ENCODE measurements around the gene UTP3.
A peak's percentile ranks its signal among the peaks of the same experiment; 100 is the strongest.
"Not testable (repeated sequence)": the region's sequence is repeated elsewhere in the genome, so short reads cannot be mapped to it uniquely, and the experiment has no call there.

The UTP3 gene

GRCh38 chr4:70735915-70736314 lies 47.6 kb downstream of the UTP3 start:
- peak; percentile 54 for DNase-seq
- Mint-ChIP-seq H3K27ac (peak overlapping the region; percentile 94), H3K4me3 (peak overlapping the region; percentile 59), H3K4me1 (peaks cover 56% of the 10 kb centered on the region)
- not testable (repeated sequence) for H3K9me3 Mint-ChIP-seq, H3K27me3 Mint-ChIP-seq, H3K36me3 Mint-ChIP-seq
- CTCF ChIA-PET, result interaction anchor here (0.6 to 3.3 kb wide), 21 partner anchors 9 to 166 kb away, joined by 3 to 24 read pairs (median 5); partner anchors contain the start of genes MOB1B, RUFY3 and UTP3

- no peaks in the 10 kb centered on the region for H3K9me3 Mint-ChIP-seq
Observed at GRCh38 chr4:70737006-70737405, 48.7 kb downstream of the UTP3 start.

GRCh38 chr4:70737409-70737808 lies 49.1 kb downstream of the UTP3 start:
- Mint-ChIP-seq H3K27me3 (peaks cover 3% of the 10 kb centered on the region), H3K9me3 (no peaks in the 10 kb centered on the region), H3K4me3 (peak overlapping the region; percentile 65), H3K4me1 (peaks cover 57% of the 10 kb centered on the region), H3K27ac (peak overlapping the region; percentile 94), H3K36me3 (peaks cover 3% of the 10 kb centered on the region)
- DNase-seq, result no peak
- CTCF ChIA-PET, result interaction anchor here (0.5 to 2.6 kb wide), 12 partner anchors 8 to 919 kb away, joined by 3 to 12 read pairs (median 4); partner anchors contain the start of genes GRSF1 and MOB1B

More at GRCh38 chr4:70737006-70737405, 48.7 kb downstream of the UTP3 start:
- Mint-ChIP-seq H3K4me3 (peak overlapping the region; percentile 65), H3K4me1 (peaks cover 61% of the 10 kb centered on the region), H3K36me3 (peaks cover 3% of the 10 kb centered on the region), H3K27ac (peak overlapping the region; percentile 94), H3K27me3 (no peaks in the 10 kb centered on the region)
- CTCF ChIA-PET, result interaction anchor here (0.5 to 2.6 kb wide), 14 partner anchors 8 to 919 kb away, joined by 3 to 12 read pairs (median 4); partner anchors contain the start of genes GRSF1 and MOB1B
- no peak for DNase-seq

GRCh38 chr4:70739496-70740337 lies 51.4 kb downstream of the UTP3 start:
- Mint-ChIP-seq H3K9me3 (no peaks in the 10 kb centered on the region), H3K36me3 (peaks cover 3% of the 10 kb centered on the region), H3K27ac (no peak overlapping the region), H3K27me3 (peaks cover 5% of the 10 kb centered on the region), H3K4me3 (no peak overlapping the region), H3K4me1 (peaks cover 40% of the 10 kb centered on the region)
- no peak for DNase-seq
- CTCF ChIA-PET, result interaction anchor here (1.1 kb wide), 2 partner anchors 10 to 88 kb away, joined by 3 to 5 read pairs; no protein-coding TSS in a partner anchor

Data from activated naive CD4-positive, alpha-beta T cell treated with anti-CD3 and anti-CD28 coated beads, Interleukin-2, amount 10 ng/mL, durations not matched to agents 7 days and 5 days (primary cell).